SU-DHL-6 (cell line): ENCODE measurements around the gene MRPL2.

Experiments used
- EZH2phosphoT487 ChIP-seq: fragments of 200-600 bp; sonication (generic), shearing (Covaris generic); conservative IDR thresholded peaks from 2 replicates; pipeline ENCODE4 v1.6.1; 2018; ENCODE audit warnings: mild to moderate bottlenecking, antibody characterized with exemption, low read length, moderate library complexity, mixed read lengths
- TF ChIP-seq, protein P1 (sequence below): fragments of 200-600 bp; sonication (generic); IDR thresholded peaks from one replicate; pipeline ENCODE4 v1.5.1; 2017; ENCODE audit warnings: antibody characterized with exemption, mild to moderate bottlenecking, low read length, moderate library complexity; ENCODE audit not compliant: insufficient read depth, poor library complexity, severe bottlenecking

DNA sequence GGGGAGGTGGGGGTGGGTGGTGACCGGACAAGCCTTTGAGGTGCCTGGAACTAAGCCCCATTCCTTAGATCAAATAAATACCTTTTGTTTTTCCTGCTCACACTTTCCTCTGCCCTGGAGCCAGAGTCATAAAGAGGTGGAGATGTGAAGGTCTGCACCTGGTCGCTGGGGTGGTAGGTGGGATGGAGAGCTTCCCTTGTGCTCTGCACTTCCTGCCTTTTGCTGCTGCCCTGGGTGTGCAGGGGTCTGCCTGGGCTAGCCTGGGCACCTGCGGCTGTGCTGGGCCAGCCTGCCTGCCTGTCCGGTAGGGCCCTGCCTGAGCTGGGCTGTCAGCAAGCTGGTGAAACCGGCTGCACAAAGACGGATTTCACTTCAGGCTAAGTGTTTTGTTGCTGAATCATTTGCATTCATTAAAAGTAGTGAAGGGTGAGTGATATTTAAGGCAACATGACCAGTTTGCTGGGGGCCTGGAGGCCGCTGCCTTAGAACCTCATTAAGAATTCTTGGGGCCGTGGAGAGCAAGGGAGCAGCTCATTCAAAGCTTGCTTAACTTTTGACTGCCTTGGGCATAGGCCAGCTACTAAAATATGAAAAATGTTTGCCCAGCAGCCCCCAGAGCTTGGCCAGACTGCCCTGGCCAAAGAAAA, 37.3 kb upstream of the MRPL2 start:
- TF ChIP-seq, protein P1, sequence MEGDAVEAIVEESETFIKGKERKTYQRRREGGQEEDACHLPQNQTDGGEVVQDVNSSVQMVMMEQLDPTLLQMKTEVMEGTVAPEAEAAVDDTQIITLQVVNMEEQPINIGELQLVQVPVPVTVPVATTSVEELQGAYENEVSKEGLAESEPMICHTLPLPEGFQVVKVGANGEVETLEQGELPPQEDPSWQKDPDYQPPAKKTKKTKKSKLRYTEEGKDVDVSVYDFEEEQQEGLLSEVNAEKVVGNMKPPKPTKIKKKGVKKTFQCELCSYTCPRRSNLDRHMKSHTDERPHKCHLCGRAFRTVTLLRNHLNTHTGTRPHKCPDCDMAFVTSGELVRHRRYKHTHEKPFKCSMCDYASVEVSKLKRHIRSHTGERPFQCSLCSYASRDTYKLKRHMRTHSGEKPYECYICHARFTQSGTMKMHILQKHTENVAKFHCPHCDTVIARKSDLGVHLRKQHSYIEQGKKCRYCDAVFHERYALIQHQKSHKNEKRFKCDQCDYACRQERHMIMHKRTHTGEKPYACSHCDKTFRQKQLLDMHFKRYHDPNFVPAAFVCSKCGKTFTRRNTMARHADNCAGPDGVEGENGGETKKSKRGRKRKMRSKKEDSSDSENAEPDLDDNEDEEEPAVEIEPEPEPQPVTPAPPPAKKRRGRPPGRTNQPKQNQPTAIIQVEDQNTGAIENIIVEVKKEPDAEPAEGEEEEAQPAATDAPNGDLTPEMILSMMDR = no peak
- TF ChIP-seq EZH2phosphoT487 = no peak
